Panc1 (cell line): ENCODE data around the gene RAP2A. TPM values are rescaled to one million over a fixed set of nuclear protein-coding genes. Genes with fewer than 3 reads are reported as not detected.

Source experiments
- ATAC-seq: fragments of 200-7000 bp; cut with Tn5 transposase; 2 replicates; pipeline ENCODE4 v1.9.1; 2020; ENCODE audit warnings: mild to moderate bottlenecking, moderate library complexity
- BruUV-seq: library from RNA; stranded (reverse); fragments of 400-500 nt; replicated peaks from 2 replicates; lab custom pipeline; 2021; lab: Mats Ljungman, UMichigan
- CTCF ChIA-PET: fragments of 300-600 bp; sonication (Branson Sonifier 250); formaldehyde crosslinking; loops from one replicate; lab custom pipeline; 2022; ENCODE audit warnings: antibody characterized with exemption; lab: Charles Lee
- POLR2A ChIA-PET: fragments of 300-600 bp; sonication (Branson Sonifier 250); formaldehyde crosslinking; loops from one replicate; lab custom pipeline; 2022; ENCODE audit warnings: antibody characterized with exemption; lab: Charles Lee
- DNase-seq: peaks from one replicate; pipeline ENCODE4 v3.0.0-alpha.2; 2010; ENCODE audit warnings: low read depth, low spot score
- H3K27ac ChIP-seq: 2 replicates; pipeline ENCODE4 v1.5.1; 2011; ENCODE audit warnings: mild to moderate bottlenecking, low read length, inconsistent platforms
- H3K27me3 ChIP-seq: fragments of 200-500 bp; sonication (Bioruptor generic); 2 replicates; pipeline ENCODE4 v1.6.0; 2014; ENCODE audit warnings: low read length, inconsistent platforms; ENCODE audit not compliant: control insufficient read depth, insufficient read depth
- H3K36me3 ChIP-seq: fragments of 200-500 bp; sonication (Bioruptor generic); 2 replicates; pipeline ENCODE4 v1.5.1; 2014; ENCODE audit warnings: inconsistent platforms, mild to moderate bottlenecking, low read length, moderate library complexity; ENCODE audit not compliant: control insufficient read depth, insufficient read depth
- H3K4me1 ChIP-seq: 2 replicates; pipeline ENCODE4 v1.5.1; 2011; ENCODE audit warnings: inconsistent platforms, mild to moderate bottlenecking, low read length, moderate library complexity; ENCODE audit not compliant: control insufficient read depth, insufficient read depth
- H3K4me3 ChIP-seq, 2 experiments: 2 replicates each; pipeline ENCODE4 v1.5.1; 2011 to 2012; ENCODE audit warnings: low read depth in 2 of 2, low read length in 2 of 2, mild to moderate bottlenecking in 2 of 2, inconsistent platforms in 1 of 2, moderate library complexity in 1 of 2
- H3K9me3 ChIP-seq: fragments of 200-500 bp; sonication (Bioruptor generic); 2 replicates; pipeline ENCODE4 v1.5.1; 2014; ENCODE audit warnings: low read depth, mild to moderate bottlenecking, inconsistent platforms, low read length, moderate library complexity; ENCODE audit not compliant: control insufficient read depth, insufficient read depth
- POLR2AphosphoS5 ChIP-seq: IDR thresholded peaks from 2 replicates; pipeline ENCODE4 v1.6.1; 2012; ENCODE audit warnings: mild to moderate bottlenecking, low read depth, low read length, moderate library complexity
- SIN3A ChIP-seq: IDR thresholded peaks from 2 replicates; pipeline ENCODE4 v1.6.1; 2012; ENCODE audit warnings: low read depth, mild to moderate bottlenecking, low read length, moderate library complexity, borderline replicate concordance; ENCODE audit not compliant: insufficient read depth
- TCF7L2 ChIP-seq: IDR thresholded peaks from 2 replicates; pipeline ENCODE4 v1.6.1; 2011; ENCODE audit warnings: mild to moderate bottlenecking, low read depth, low read length, inconsistent platforms
- in situ Hi-C: cut with HindIII; loops from 2 replicates; pipeline ENCODE4 v1.10.0; 2016; ENCODE audit warnings: low sequenced_read_pairs, low pct_unique_long_range_greater_than_20kb
- intact Hi-C: fragments of 100-400 bp; cut with micrococcal nuclease; formaldehyde crosslinking; loops from one replicate; pipeline ENCODE4 v1.10.0; 2022; ENCODE audit not compliant: unreplicated experiment
- total RNA-seq: library from RNA; stranded (reverse); gene quantifications from one replicate; pipeline ENCODE4 v1.2.1, GENCODE V29; 2021; ENCODE audit not compliant: unreplicated experiment
- TF ChIP-seq, protein P1 (sequence below), 2 experiments: IDR thresholded peaks; 2 replicates each; pipeline ENCODE4 v1.6.1; 2011 to 2012; ENCODE audit warnings: low read depth in 2 of 2, control low read depth in 1 of 2, low read length in 1 of 2, mild to moderate bottlenecking in 1 of 2, moderate library complexity in 1 of 2; ENCODE audit not compliant: insufficient read depth in 1 of 2
- TF ChIP-seq, protein P2 (sequence below): fragments of 450-650 bp; IDR thresholded peaks from 2 replicates; pipeline ENCODE4 v1.5.1; 2017; ENCODE audit warnings: mild to moderate bottlenecking

Gene RAP2A
- total RNA-seq, 1 experiment from 2014 or later, result 44.3 TPM

DNA sequence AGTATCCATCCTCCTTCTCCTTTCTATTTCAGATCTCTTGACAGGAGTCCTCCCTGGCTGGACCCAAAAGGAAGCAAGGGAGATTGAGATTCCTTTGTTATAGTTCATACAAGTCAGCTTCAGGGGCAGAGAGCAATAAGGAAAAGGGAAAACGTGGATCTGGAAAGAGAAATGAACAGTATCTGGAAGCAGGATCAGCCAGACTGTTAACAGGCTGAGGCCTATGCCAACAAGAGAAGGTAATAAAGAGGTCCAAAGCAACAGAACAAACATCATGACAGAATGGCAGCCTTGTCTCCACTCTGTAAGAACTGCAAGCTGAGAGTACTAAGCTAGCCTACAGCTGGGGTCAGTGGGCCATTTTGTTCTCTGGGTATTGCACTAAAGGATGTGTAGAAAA, 64.5 kb downstream of the RAP2A start:
- DNase-seq, result no peak
- no peak overlapping the region for H3K27ac ChIP-seq
- ChIA-PET POLR2A (no interaction called here), CTCF (no interaction called here)
- in situ Hi-C loops, result no loop called here
- H3K27me3 ChIP-seq, result no peaks in the 10 kb centered on the region
- ATAC-seq, result no peak
- intact Hi-C loops, result no loop called here
- BruUV-seq, result no TSS peak
- H3K4me1 ChIP-seq, result no peaks in the 10 kb centered on the region
- no peaks in the 10 kb centered on the region for H3K9me3 ChIP-seq
- H3K4me3 ChIP-seq, result no peak overlapping the region
- H3K36me3 ChIP-seq, result no peaks in the 10 kb centered on the region
- TF ChIP-seq POLR2AphosphoS5 (no peak), TCF7L2 (no peak), SIN3A (no peak)
- TF ChIP-seq, protein P1, sequence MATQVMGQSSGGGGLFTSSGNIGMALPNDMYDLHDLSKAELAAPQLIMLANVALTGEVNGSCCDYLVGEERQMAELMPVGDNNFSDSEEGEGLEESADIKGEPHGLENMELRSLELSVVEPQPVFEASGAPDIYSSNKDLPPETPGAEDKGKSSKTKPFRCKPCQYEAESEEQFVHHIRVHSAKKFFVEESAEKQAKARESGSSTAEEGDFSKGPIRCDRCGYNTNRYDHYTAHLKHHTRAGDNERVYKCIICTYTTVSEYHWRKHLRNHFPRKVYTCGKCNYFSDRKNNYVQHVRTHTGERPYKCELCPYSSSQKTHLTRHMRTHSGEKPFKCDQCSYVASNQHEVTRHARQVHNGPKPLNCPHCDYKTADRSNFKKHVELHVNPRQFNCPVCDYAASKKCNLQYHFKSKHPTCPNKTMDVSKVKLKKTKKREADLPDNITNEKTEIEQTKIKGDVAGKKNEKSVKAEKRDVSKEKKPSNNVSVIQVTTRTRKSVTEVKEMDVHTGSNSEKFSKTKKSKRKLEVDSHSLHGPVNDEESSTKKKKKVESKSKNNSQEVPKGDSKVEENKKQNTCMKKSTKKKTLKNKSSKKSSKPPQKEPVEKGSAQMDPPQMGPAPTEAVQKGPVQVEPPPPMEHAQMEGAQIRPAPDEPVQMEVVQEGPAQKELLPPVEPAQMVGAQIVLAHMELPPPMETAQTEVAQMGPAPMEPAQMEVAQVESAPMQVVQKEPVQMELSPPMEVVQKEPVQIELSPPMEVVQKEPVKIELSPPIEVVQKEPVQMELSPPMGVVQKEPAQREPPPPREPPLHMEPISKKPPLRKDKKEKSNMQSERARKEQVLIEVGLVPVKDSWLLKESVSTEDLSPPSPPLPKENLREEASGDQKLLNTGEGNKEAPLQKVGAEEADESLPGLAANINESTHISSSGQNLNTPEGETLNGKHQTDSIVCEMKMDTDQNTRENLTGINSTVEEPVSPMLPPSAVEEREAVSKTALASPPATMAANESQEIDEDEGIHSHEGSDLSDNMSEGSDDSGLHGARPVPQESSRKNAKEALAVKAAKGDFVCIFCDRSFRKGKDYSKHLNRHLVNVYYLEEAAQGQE (IDR thresholded peaks at IDR 0.05; ENCODE audit: insufficient read depth in 1 of 2, low read depth in 2 of 2, low read length in 1 of 2), result no peak
- TF ChIP-seq, protein P2, sequence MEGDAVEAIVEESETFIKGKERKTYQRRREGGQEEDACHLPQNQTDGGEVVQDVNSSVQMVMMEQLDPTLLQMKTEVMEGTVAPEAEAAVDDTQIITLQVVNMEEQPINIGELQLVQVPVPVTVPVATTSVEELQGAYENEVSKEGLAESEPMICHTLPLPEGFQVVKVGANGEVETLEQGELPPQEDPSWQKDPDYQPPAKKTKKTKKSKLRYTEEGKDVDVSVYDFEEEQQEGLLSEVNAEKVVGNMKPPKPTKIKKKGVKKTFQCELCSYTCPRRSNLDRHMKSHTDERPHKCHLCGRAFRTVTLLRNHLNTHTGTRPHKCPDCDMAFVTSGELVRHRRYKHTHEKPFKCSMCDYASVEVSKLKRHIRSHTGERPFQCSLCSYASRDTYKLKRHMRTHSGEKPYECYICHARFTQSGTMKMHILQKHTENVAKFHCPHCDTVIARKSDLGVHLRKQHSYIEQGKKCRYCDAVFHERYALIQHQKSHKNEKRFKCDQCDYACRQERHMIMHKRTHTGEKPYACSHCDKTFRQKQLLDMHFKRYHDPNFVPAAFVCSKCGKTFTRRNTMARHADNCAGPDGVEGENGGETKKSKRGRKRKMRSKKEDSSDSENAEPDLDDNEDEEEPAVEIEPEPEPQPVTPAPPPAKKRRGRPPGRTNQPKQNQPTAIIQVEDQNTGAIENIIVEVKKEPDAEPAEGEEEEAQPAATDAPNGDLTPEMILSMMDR, result no peak

DNA sequence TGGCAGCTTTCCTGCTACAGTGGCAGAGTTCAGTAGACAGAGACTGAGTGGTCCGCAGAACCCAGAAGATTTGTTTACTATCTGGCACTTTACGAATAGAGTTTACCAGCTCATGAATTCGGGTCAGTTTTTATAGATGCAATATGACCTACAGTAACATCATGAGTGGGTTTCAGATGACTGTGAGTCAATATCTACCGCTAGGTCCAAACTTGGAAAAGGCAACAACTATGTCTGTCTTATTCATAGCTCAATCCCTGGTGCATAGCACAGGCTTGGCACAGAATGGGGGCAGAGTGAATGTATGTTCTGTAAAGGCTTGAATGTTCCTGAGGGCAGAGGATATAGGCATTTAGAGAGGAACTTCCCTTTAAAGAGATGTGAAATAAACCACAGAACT, 65.2 kb downstream of the RAP2A start:
- no TSS peak for BruUV-seq
- ChIA-PET CTCF (no interaction called here), POLR2A (no interaction called here)
- in situ Hi-C loops (no loop called here), intact Hi-C loops (no loop called here)
- Histone ChIP-seq H3K4me1 (no peaks in the 10 kb centered on the region), H3K4me3 (no peak overlapping the region), H3K9me3 (no peaks in the 10 kb centered on the region), H3K27ac (no peak overlapping the region), H3K36me3 (no peaks in the 10 kb centered on the region), H3K27me3 (no peaks in the 10 kb centered on the region)
- no peak for DNase-seq
- TF ChIP-seq TCF7L2 (no peak), SIN3A (no peak), POLR2AphosphoS5 (no peak)
- TF ChIP-seq, protein P1 (IDR thresholded peaks at IDR 0.05; ENCODE audit: insufficient read depth in 1 of 2, low read depth in 2 of 2, low read length in 1 of 2), result no peak
- TF ChIP-seq, protein P2, result no peak
- no peak for ATAC-seq
